ENCODE data around the gene DRD2. TPM values are rescaled to one million over a fixed set of nuclear protein-coding genes. Genes with fewer than 3 reads are reported as not detected.
A peak's percentile ranks its signal among the peaks of the same experiment; 100 is the strongest.

The DRD2 gene
- total and polyA plus RNA-seq, 5 donors: 0.05 TPM; not detected in 4

DNA sequence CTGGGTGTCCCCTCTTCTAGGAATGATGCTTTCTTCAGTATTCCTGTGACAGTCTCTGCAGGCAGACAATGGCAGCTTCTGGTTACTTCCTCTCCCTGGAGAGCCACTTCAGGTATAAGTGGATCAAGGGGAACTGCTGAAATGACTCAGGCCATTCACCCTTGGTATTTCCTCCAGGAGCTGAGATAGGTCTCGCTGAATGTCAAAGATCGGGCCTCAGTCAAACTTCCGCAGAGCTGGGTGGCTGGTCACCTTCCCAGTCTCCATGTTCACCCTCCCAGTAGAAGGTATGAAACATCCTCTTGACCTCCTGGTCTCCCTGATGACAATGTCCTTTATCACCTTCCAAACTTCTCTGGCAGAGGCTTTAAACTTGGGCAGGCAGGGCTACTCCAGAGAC is 89.4 kb downstream of the DRD2 start:
- no peak for DNase-seq
- H3K27ac ChIP-seq (ENCODE audit: low read length): no peak overlapping the region
- intact Hi-C loops (cut with DNase I): no loop called here
- ATAC-seq: no peak
- no peaks in the 10 kb centered on the region for H3K27me3 ChIP-seq (ENCODE audit: control insufficient read depth, insufficient read depth)
- WGBS: 92% methylated on average over 3 of the region's 3 CpGs
- H3K9me3 ChIP-seq (ENCODE audit: control insufficient read depth, low read length): no peaks in the 10 kb centered on the region
- H3K4me3 ChIP-seq (ENCODE audit: low read length): no peak overlapping the region
- H3K4me1 ChIP-seq (ENCODE audit: control insufficient read depth, insufficient read depth, low read length): no peaks in the 10 kb centered on the region

GRCh38 chr11:113384551-113384950 is 90.6 kb downstream of the DRD2 start:
- Histone ChIP-seq H3K4me1 (ENCODE audit: control insufficient read depth, insufficient read depth, low read length) (no peaks in the 10 kb centered on the region), H3K27me3 (ENCODE audit: control insufficient read depth, insufficient read depth) (no peaks in the 10 kb centered on the region), H3K9me3 (ENCODE audit: control insufficient read depth, low read length) (no peaks in the 10 kb centered on the region), H3K27ac (ENCODE audit: low read length) (no peak overlapping the region), H3K4me3 (ENCODE audit: low read length) (no peak overlapping the region)
- no peak for DNase-seq
- 60% methylated on average over 3 of the region's 3 CpGs for WGBS
- intact Hi-C loops (cut with DNase I): no loop called here
- ATAC-seq: no peak

DNA sequence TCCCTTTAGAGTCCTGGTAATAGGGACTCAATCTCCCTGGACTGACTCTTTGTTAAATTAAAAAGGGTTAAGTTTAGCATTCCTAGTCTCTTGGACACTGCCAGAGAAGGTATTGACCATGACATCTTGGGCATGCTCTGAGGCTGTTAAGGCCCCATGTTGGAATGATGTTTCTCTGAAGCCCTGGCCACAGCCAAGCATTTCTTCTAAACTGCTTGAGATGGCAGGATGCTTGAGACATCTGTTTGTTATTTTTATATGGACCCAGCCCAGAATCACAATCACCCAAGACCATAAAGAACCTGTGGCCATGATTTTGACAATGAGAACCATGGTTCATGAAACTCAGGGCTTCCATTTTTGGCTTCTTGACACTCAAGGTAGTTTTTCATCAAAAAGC is 93.1 kb downstream of the DRD2 start:
- Histone ChIP-seq H3K4me1 (ENCODE audit: control insufficient read depth, insufficient read depth, low read length) (no peaks in the 10 kb centered on the region), H3K4me3 (ENCODE audit: low read length) (no peak overlapping the region), H3K9me3 (ENCODE audit: control insufficient read depth, low read length) (no peaks in the 10 kb centered on the region), H3K27ac (ENCODE audit: low read length) (no peak overlapping the region), H3K27me3 (ENCODE audit: control insufficient read depth, insufficient read depth) (no peaks in the 10 kb centered on the region)
- DNase-seq (no peak), ATAC-seq (no peak)
- intact Hi-C loops (cut with DNase I): no loop called here

GRCh38 chr11:113378692-113379091 is 96.5 kb downstream of the DRD2 start:
- intact Hi-C loops (cut with DNase I): no loop called here
- no peak for DNase-seq
- Histone ChIP-seq H3K27ac (ENCODE audit: low read length) (no peak overlapping the region), H3K4me3 (ENCODE audit: low read length) (no peak overlapping the region), H3K27me3 (ENCODE audit: control insufficient read depth, insufficient read depth) (no peaks in the 10 kb centered on the region), H3K4me1 (ENCODE audit: control insufficient read depth, insufficient read depth, low read length) (no peaks in the 10 kb centered on the region), H3K9me3 (ENCODE audit: control insufficient read depth, low read length) (no peaks in the 10 kb centered on the region)
- WGBS: 76% methylated on average over 1 of the region's 1 CpG
- no peak for ATAC-seq

DNA sequence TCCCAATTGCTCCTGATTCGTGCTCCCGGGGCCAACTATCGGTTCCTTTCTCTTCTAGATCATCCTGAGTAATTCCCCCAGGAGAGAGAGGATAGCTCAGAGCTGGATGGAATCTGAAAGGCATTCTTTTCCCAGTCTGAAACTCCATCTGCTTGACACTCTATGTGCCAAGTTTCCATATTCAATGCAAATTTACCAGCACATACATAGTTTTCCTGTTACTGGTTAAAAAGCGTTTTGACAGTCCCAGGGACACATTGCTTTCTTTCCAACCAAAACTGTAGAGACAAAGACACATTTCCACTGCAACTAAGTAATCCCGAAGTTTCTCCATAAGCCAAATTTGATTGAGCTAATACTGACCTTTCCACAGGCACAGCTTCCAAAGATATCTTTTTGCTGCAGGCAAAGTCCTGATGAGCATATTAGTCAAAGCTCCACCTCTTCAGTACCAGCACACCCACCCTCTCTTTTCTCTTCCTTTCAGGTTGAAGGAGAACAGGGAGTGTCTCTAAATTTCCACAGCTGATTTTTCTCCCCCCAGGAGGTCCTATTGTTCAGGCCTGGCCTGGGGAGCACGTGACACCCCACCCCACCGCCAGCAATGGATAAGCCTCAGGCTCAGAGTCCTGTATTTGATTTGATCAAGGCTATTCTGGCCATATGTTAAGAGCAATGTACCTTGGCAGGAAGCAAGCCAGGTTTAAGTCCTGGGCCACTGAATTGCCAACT is 97.4 kb downstream of the DRD2 start:
- 37% methylated on average over 7 of the region's 7 CpGs for WGBS
- no peak for ATAC-seq

DNA sequence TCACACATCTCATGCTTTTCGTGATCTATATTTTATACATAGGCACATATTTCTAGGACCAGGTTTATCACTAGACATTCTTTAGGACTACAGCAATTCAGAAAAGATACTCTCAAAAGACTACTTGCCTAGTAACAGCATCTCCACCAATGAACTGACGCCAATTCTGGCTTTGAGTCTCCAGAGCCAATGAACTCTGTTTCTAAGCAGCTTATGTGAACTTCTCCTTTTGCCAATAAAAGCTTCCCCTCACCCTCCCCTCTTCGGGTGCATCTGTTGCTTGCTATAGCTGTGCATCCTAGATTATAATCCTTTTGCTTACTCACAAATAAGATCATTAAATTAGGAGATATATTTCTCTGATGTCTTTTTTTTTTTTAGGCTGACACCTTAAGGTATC is 99.0 kb downstream of the DRD2 start:
- H3K27me3 ChIP-seq (ENCODE audit: control insufficient read depth, insufficient read depth): no peaks in the 10 kb centered on the region
- H3K27ac ChIP-seq (ENCODE audit: low read length): no peak overlapping the region
- H3K4me3 ChIP-seq (ENCODE audit: low read length): no peak overlapping the region
- ATAC-seq (no peak), DNase-seq (no peak)
- 21% methylated on average over 3 of the region's 3 CpGs for WGBS
- no peaks in the 10 kb centered on the region for H3K4me1 ChIP-seq (ENCODE audit: control insufficient read depth, insufficient read depth, low read length)
- intact Hi-C loops (cut with DNase I): no loop called here
- H3K9me3 ChIP-seq (ENCODE audit: control insufficient read depth, low read length): no peaks in the 10 kb centered on the region

More for the DNA sequence above, 97.4 kb downstream of the DRD2 start:
- Histone ChIP-seq H3K9me3 (ENCODE audit: control insufficient read depth, low read length) (no peaks in the 10 kb centered on the region), H3K27ac (ENCODE audit: low read length) (no peak overlapping the region), H3K4me3 (ENCODE audit: low read length) (no peak overlapping the region), H3K4me1 (ENCODE audit: control insufficient read depth, insufficient read depth, low read length) (no peaks in the 10 kb centered on the region), H3K27me3 (ENCODE audit: control insufficient read depth, insufficient read depth) (no peaks in the 10 kb centered on the region)
- DNase-seq: no peak
- intact Hi-C loops (cut with DNase I): no loop called here

DNA sequence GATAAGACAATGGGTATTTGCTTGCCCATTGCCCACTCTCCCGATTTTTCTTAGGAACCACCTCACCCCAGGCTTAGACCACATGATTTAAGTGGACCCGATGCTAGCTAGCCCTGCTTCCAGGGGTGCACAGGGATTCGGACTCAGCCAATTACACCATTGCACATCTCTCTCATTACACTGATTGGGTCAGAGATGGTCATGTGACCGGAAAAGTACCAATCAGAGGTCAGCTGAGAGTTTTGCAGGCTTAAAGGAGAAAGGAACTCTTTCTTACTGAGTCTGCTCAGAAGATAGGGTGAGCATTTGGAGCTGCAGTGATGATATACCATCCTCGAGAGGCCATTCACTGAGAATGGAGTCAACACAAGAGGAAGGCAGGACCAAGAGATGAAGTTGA is 99.8 kb downstream of the DRD2 start:
- 88% methylated on average over 5 of the region's 5 CpGs for WGBS
- no peaks in the 10 kb centered on the region for H3K9me3 ChIP-seq (ENCODE audit: control insufficient read depth, low read length)
- no peak for ATAC-seq
- H3K4me3 ChIP-seq (ENCODE audit: low read length): no peak overlapping the region
- no peaks in the 10 kb centered on the region for H3K27me3 ChIP-seq (ENCODE audit: control insufficient read depth, insufficient read depth)
- no peaks in the 10 kb centered on the region for H3K4me1 ChIP-seq (ENCODE audit: control insufficient read depth, insufficient read depth, low read length)
- DNase-seq: no peak
- intact Hi-C loops (cut with DNase I): no loop called here
- no peak overlapping the region for H3K27ac ChIP-seq (ENCODE audit: low read length)

DNA sequence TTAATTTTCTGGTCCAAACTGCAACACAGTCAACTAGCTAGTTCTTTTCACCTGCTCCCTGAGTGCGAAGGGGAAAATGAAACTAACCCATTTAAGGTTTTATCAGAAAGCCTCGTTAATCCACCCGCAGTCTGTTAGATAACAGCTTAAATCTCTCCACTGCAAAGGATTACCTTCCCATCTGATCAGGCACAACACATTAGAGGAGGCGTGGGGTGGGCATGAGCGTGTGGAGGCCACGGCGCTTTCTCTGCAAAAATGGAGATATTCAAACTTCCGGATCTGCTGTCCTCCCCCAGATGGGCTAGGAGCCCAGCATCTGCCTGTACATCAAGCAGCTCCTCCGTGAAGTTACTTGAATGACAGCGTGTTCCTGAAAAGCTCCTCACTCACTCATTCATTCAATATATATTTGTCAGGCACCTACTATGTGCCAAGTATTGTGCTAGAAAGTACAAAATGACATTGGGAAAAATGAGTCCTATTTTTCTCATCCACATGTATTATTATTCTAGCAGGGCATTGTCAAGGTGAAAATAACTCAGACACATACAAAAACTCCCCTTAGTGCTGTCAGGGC is 101.1 kb downstream of the DRD2 start:
- Histone ChIP-seq H3K4me3 (ENCODE audit: low read length) (no peak overlapping the region), H3K4me1 (ENCODE audit: control insufficient read depth, insufficient read depth, low read length) (no peaks in the 10 kb centered on the region), H3K27me3 (ENCODE audit: control insufficient read depth, insufficient read depth) (no peaks in the 10 kb centered on the region), H3K9me3 (ENCODE audit: control insufficient read depth, low read length) (no peaks in the 10 kb centered on the region), H3K27ac (ENCODE audit: low read length) (no peak overlapping the region)
- DNase-seq (no peak), ATAC-seq (no peak)
- 47% methylated on average over 10 of the region's 10 CpGs for WGBS
- intact Hi-C loops (cut with DNase I): no loop called here

GRCh38 chr11:113373306-113373705 is 101.9 kb downstream of the DRD2 start:
- H3K4me1 ChIP-seq (ENCODE audit: control insufficient read depth, insufficient read depth, low read length): no peaks in the 10 kb centered on the region
- no peak for DNase-seq
- intact Hi-C loops (cut with DNase I): no loop called here
- H3K9me3 ChIP-seq (ENCODE audit: control insufficient read depth, low read length): no peaks in the 10 kb centered on the region
- H3K4me3 ChIP-seq (ENCODE audit: low read length): no peak overlapping the region
- H3K27ac ChIP-seq (ENCODE audit: low read length): no peak overlapping the region
- 76% methylated on average over 3 of the region's 3 CpGs for WGBS
- no peaks in the 10 kb centered on the region for H3K27me3 ChIP-seq (ENCODE audit: control insufficient read depth, insufficient read depth)
- peak in 1 of 2 donors; percentile 51 for ATAC-seq

DNA sequence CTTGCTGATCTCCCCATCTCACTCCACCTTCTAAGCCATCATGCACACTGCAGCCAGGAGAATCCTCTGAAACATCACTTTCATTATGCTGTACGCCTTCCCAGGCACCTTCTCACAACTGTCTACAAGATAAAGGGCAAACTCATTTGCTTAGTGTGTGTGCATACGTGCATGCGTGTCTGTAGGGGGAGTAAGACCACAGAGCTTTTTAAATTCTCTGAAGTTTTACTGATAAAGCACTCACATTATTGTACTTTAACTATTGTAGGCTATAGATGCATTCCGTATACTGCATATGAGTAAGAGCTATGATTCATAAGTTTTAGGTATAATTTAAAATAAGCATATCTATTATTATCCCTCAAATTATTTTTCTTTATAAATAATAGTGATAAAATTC is 102.9 kb downstream of the DRD2 start:
- Histone ChIP-seq H3K27ac (ENCODE audit: low read length) (no peak overlapping the region), H3K9me3 (ENCODE audit: control insufficient read depth, low read length) (no peaks in the 10 kb centered on the region), H3K4me1 (ENCODE audit: control insufficient read depth, insufficient read depth, low read length) (no peaks in the 10 kb centered on the region), H3K27me3 (ENCODE audit: control insufficient read depth, insufficient read depth) (no peaks in the 10 kb centered on the region), H3K4me3 (ENCODE audit: low read length) (no peak overlapping the region)
- ATAC-seq (no peak), DNase-seq (no peak)
- intact Hi-C loops (cut with DNase I): no loop called here
- 76% methylated on average over 4 of the region's 4 CpGs for WGBS

DNA sequence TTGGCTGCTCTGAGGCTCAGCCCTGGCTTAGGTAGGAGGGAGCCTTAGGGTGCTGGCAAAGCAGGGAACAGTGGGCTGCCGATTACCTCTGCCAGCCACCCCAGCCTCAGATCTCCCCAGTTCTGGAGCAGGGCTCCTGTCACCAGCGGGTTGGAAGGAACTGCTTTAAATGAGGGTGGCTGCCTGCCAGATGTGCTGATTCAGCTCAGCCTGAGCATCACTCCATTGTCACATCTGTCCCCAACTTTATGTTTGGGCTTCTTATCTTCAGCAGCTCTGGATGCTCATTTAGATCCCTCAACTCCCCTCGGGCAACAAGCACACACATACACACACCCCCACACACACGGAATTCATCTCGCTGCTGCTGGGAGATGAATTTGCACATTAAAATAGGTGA is 104.6 kb downstream of the DRD2 start:
- no peak overlapping the region for H3K27ac ChIP-seq (ENCODE audit: low read length)
- WGBS: 59% methylated on average over 5 of the region's 5 CpGs
- intact Hi-C loops (cut with DNase I): no loop called here
- H3K4me3 ChIP-seq (ENCODE audit: low read length): no peak overlapping the region
- DNase-seq (peak in 1 of 3 donors; percentile 42), ATAC-seq (peak in 1 of 2 donors; percentile 27)
- no peaks in the 10 kb centered on the region for H3K27me3 ChIP-seq (ENCODE audit: control insufficient read depth, insufficient read depth)
- H3K9me3 ChIP-seq (ENCODE audit: control insufficient read depth, low read length): no peaks in the 10 kb centered on the region
- no peaks in the 10 kb centered on the region for H3K4me1 ChIP-seq (ENCODE audit: control insufficient read depth, insufficient read depth, low read length)

GRCh38 chr11:113369411-113369810 is 105.8 kb downstream of the DRD2 start:
- H3K4me1 ChIP-seq (ENCODE audit: control insufficient read depth, insufficient read depth, low read length): no peaks in the 10 kb centered on the region
- H3K27ac ChIP-seq (ENCODE audit: low read length): no peak overlapping the region
- intact Hi-C loops (cut with DNase I): no loop called here
- DNase-seq (no peak), ATAC-seq (no peak)
- H3K27me3 ChIP-seq (ENCODE audit: control insufficient read depth, insufficient read depth): no peaks in the 10 kb centered on the region
- WGBS: 72% methylated on average over 3 of the region's 3 CpGs
- no peak overlapping the region for H3K4me3 ChIP-seq (ENCODE audit: low read length)
- H3K9me3 ChIP-seq (ENCODE audit: control insufficient read depth, low read length): no peaks in the 10 kb centered on the region

Measured in right cardiac atrium (tissue), 5 donors.